Measurements from ENCODE around the gene RNF8.
A peak's percentile ranks its signal among the peaks of the same experiment; 100 is the strongest.

RNF8 gene

GRCh38 chr6:37308069-37308815 lies 45.5 kb upstream of the RNF8 start (continued):
- TF ChIP-seq ZBTB8A (tag by site-specific recombination; IDR thresholded peaks at IDR 0.05) (peak; percentile 30; the same call in 1 of the 2 replicates), ZNF404 (tag by site-specific recombination; IDR thresholded peaks at IDR 0.05) (no peak), MZF1 (tag by site-specific recombination; IDR thresholded peaks at IDR 0.05; ENCODE audit: borderline replicate concordance) (no peak), SP7 (tag by site-specific recombination; IDR thresholded peaks at IDR 0.05) (peak; percentile 54; the same call in 1 of the 2 replicates), ZFP3 (tag by site-specific recombination; IDR thresholded peaks at IDR 0.05; ENCODE audit: low read depth) (no peak), ZBTB26 (tag by site-specific recombination; optimal IDR thresholded peaks at IDR 0.05) (no peak), ZNF121 (tag by site-specific recombination; IDR thresholded peaks at IDR 0.05) (no peak), ZNF654 (tag by site-specific recombination; IDR thresholded peaks at IDR 0.05; ENCODE audit: low read depth) (0 out of 2 replicates have a peak, but pooled peaks have one; percentile 3), FEZF1 (tag by site-specific recombination; IDR thresholded peaks at IDR 0.05) (peak; percentile 85), OSR2 (tag by site-specific recombination; IDR thresholded peaks at IDR 0.05) (peak; percentile 57; the same call in 1 of the 2 replicates), ZNF341 (tag by site-specific recombination; IDR thresholded peaks at IDR 0.05; ENCODE audit: low read depth) (peak; percentile 6; the same call in 1 of the 2 replicates), WT1 (tag by site-specific recombination; IDR thresholded peaks at IDR 0.05) (peak; percentile 73), ZNF37A (tag by site-specific recombination; IDR thresholded peaks at IDR 0.05) (no peak), ZBTB44 (tag by site-specific recombination; IDR thresholded peaks at IDR 0.05) (0 out of 2 replicates have a peak, but pooled peaks have one; percentile 6), ZNF596 (tag by site-specific recombination; IDR thresholded peaks at IDR 0.05) (no peak), ZNF223 (tag by site-specific recombination; IDR thresholded peaks at IDR 0.05) (no peak), ZNF138 (tag by site-specific recombination; IDR thresholded peaks at IDR 0.05; ENCODE audit: borderline replicate concordance) (no peak)

GRCh38 chr6:37309046-37309445 lies 44.7 kb upstream of the RNF8 start:
- Histone ChIP-seq H3K36me3 (ENCODE audit: control insufficient read depth in 2 of 2, insufficient read depth in 1 of 2, low read length in 2 of 2) (peaks cover 6 to 37% of the 10 kb centered on the region in 2 experiments; a peak in 2 of 3 replicates), H3K4me3 (ENCODE audit: low read depth, low read length) (no peak overlapping the region), H3K4me1 (ENCODE audit: control insufficient read depth, insufficient read depth, low read length) (peaks cover 5% of the 10 kb centered on the region), H3K27ac (ENCODE audit: extremely low read depth, low read depth, low read length) (no peak overlapping the region), H3K9me3 (ENCODE audit: control insufficient read depth, insufficient read depth, low read depth, low read length) (no peaks in the 10 kb centered on the region)
- CTCF ChIA-PET = interaction anchor here (0.6 to 10.6 kb wide), 2 partner anchors 16 to 653 kb away, joined by 4 to 103 read pairs; no protein-coding TSS in a partner anchor
- POLR2A ChIA-PET = no interaction called here
- TF ChIP-seq ZBTB21 (tag by site-specific recombination; IDR thresholded peaks at IDR 0.05) (no peak), ZBTB7A (tag by site-specific recombination; IDR thresholded peaks at IDR 0.05; ENCODE audit: low read depth) (no peak), ZNF518A (tag by site-specific recombination; conservative IDR thresholded peaks at IDR 0.05; ENCODE audit: low read depth) (no peak), ZNF302 (tag by site-specific recombination; IDR thresholded peaks at IDR 0.05; ENCODE audit: low read depth) (no peak), MZF1 (tag by site-specific recombination; IDR thresholded peaks at IDR 0.05; ENCODE audit: borderline replicate concordance) (no peak), ZNF121 (tag by site-specific recombination; IDR thresholded peaks at IDR 0.05) (no peak), ZNF37A (tag by site-specific recombination; IDR thresholded peaks at IDR 0.05) (no peak), ZNF311 (tag by site-specific recombination; IDR thresholded peaks at IDR 0.05; ENCODE audit: borderline replicate concordance) (no peak), PRDM1 (tag by site-specific recombination; IDR thresholded peaks at IDR 0.05) (no peak), AEBP2 (tag by site-specific recombination; IDR thresholded peaks at IDR 0.05; ENCODE audit: borderline replicate concordance) (no peak), KLF10 (tag by site-specific recombination; IDR thresholded peaks at IDR 0.05) (no peak), OVOL3 (tag by site-specific recombination; IDR thresholded peaks at IDR 0.05) (no peak), ZNF629 (tag by site-specific recombination; IDR thresholded peaks at IDR 0.05) (no peak), KLF1 (tag by site-specific recombination; IDR thresholded peaks at IDR 0.05) (no peak), ZNF341 (tag by site-specific recombination; IDR thresholded peaks at IDR 0.05; ENCODE audit: low read depth) (no peak)

Data from HEK293 (cell line).